H1 (cell line): ENCODE measurements around the gene STX2. TPM values are rescaled to one million over a fixed set of nuclear protein-coding genes. Genes with fewer than 3 reads are reported as not detected.

Experiments used
- ATF2 ChIP-seq: IDR thresholded peaks from 2 replicates; pipeline ENCODE4 v1.6.1; 2012; ENCODE audit warnings: low read length, inconsistent platforms
- CTCF ChIP-seq, 3 experiments: IDR thresholded peaks; 1 replicate in 2 of 3; 2 replicates in 1 of 3; pipeline versions ENCODE4 v1.5.1 to v1.6.1; 2011; ENCODE audit warnings: low read length in 3 of 3, mild to moderate bottlenecking in 3 of 3, inconsistent platforms in 2 of 3, low read depth in 1 of 3, moderate library complexity in 1 of 3; ENCODE audit not compliant: insufficient read depth in 1 of 3; ENCODE audit errors: control extremely low read depth in 1 of 3
- FOSL1 ChIP-seq: IDR thresholded peaks from 2 replicates; pipeline ENCODE4 v1.6.1; 2011; ENCODE audit warnings: mild to moderate bottlenecking, low read depth, low read length, moderate library complexity; ENCODE audit not compliant: insufficient read depth
- KDM4A ChIP-seq: IDR thresholded peaks from one replicate; pipeline ENCODE4 v1.7.1; 2012; ENCODE audit warnings: low read depth, mild to moderate bottlenecking, moderate library complexity, low read length, inconsistent platforms; ENCODE audit not compliant: severe bottlenecking
- MAFK ChIP-seq: IDR thresholded peaks from 2 replicates; pipeline ENCODE4 v1.6.1; 2012; ENCODE audit warnings: low read depth, mild to moderate bottlenecking, improper control_type of control experiment, low read length
- MAX ChIP-seq: IDR thresholded peaks from 2 replicates; pipeline ENCODE4 v1.6.1; 2012; ENCODE audit warnings: inconsistent platforms
- polyA plus RNA-seq, 7 experiments: library from polyadenylated mRNA; depleted of rRNA in 3 of 7; stranded (reverse) in 5 of 7; unstranded in 2 of 7; fragments of >200 nt in 5 of 7; fragments of 200-250 nt in 2 of 7; gene quantifications; 1 replicate in 5 of 7; 2 replicates in 1 of 7; 4 replicates in 1 of 7; pipeline versions ENCODE4 v1.2.1 to v1.2.3, GENCODE V29; 2011 to 2013; ENCODE audit warnings: missing spikeins in 2 of 7, mixed read lengths in 2 of 7
- total RNA-seq: library from RNA; stranded (reverse); fragmentation: NEBNext Ultra II Directional; extraction: Animal tissue kit (Norgen Biotek cat#: 25700); gene quantifications from 2 replicates; pipeline ENCODE4 v1.2.1, GENCODE V29; 2021

Gene STX2
- total and polyA plus RNA-seq, 2 of the 8 experiments (the other 6 are each of a cell fraction or from before 2014, with no cell fraction given) = 20.0 to 26.3 TPM

GRCh38 chr12:130746546-130746945 lies 92.5 kb downstream of the STX2 start (continued):
- no peak for TF ChIP-seq ATF2
- no peak for TF ChIP-seq MAX
- TF ChIP-seq CTCF (IDR thresholded peaks at IDR 0.05; ENCODE audit: control extremely low read depth in 1 of 3, insufficient read depth in 1 of 3, low read depth in 1 of 3, low read length in 3 of 3) = no peak
- TF ChIP-seq KDM4A = no peak
- TF ChIP-seq MAFK = no peak
- TF ChIP-seq FOSL1 = no peak
